Activated naive CD8-positive, alpha-beta T cell treated with anti-CD3 and anti-CD28 coated beads, Interleukin-2, amount 50 U/mL, for 24 hours (primary cell): ENCODE results near the gene RSF1.

ENCODE experiments used
- ATAC-seq: fragments of 150-1000 bp; cut with Tn5 transposase; one replicate; pipeline ENCODE4 v1.10.0; 2021
- DNase-seq: peaks from one replicate; pipeline ENCODE4 v3.0.0; 2021
- H3K27ac Mint-ChIP-seq: one replicate; pipeline ENCODE4 v1.8.0; 2021; ENCODE audit warnings: mild to moderate bottlenecking, mixed read lengths
- H3K27me3 Mint-ChIP-seq: one replicate; pipeline ENCODE4 v1.8.0; 2021; ENCODE audit warnings: mixed read lengths
- H3K36me3 Mint-ChIP-seq: one replicate; pipeline ENCODE4 v1.8.0; 2021; ENCODE audit warnings: low read depth, mixed read lengths
- H3K4me1 Mint-ChIP-seq: one replicate; pipeline ENCODE4 v1.8.0; 2021; ENCODE audit warnings: mixed read lengths
- H3K4me3 Mint-ChIP-seq: one replicate; pipeline ENCODE4 v1.8.0; 2021; ENCODE audit warnings: mild to moderate bottlenecking, moderate library complexity, mixed read lengths
- H3K9me3 Mint-ChIP-seq: one replicate; pipeline ENCODE4 v1.8.0; 2021; ENCODE audit warnings: mixed read lengths

RSF1 gene

DNA sequence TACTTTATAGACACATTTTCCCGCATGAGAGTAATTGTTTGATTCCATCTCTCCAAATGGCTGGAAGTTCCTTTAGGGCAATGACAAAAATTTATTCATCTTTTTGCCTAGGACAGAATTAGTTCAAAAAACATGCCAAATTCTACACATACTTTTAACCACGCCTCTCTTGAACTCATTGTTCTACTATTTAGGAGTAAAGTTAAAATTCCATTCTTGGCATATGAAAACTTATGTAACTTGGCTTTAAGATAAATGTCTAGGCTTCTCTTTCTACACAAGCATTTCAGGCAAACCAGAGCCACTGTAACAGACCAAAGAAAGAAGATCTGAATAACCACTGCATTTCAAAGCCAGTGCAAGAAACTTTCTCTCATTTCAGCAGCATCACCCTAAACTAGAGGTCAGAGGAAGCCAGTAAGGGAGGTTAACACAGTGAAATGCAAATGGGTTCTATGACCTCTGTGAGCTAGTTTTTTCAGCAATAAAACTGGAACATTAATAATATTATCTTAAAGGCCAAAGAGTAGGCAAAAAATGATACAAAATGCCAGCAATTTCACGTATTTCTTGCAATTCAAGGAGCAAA is 73.0 kb downstream of the RSF1 start:
- no peaks in the 10 kb centered on the region for H3K9me3 Mint-ChIP-seq
- no peak overlapping the region for H3K27ac Mint-ChIP-seq

DNA sequence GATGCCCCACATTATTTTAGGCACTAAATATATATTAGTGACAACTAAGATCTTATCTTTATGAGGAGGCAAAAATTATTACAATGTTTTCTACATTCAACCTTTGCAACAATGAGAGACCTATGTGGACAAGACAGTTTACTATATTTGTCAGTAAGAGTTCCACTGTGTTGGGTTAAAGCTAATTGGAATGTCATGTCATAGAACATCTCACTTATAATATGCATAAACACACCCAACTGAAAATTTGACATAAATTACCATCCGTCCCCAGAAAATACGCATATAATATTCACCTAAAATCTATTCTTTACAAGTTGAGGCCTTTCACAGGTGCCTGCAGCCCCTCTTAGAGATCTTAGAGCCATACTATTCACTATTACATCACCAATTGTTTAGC is 84.0 kb downstream of the RSF1 start:
- ATAC-seq, result no peak
- Mint-ChIP-seq H3K4me1 (no peaks in the 10 kb centered on the region), H3K9me3 (peaks cover 7% of the 10 kb centered on the region), H3K36me3 (peaks cover 51% of the 10 kb centered on the region), H3K27ac (no peak overlapping the region), H3K27me3 (no peaks in the 10 kb centered on the region), H3K4me3 (no peak overlapping the region)
- DNase-seq, result no peak

More for the DNA sequence above, 73.0 kb downstream of the RSF1 start:
- ATAC-seq, result no peak
- Mint-ChIP-seq H3K27me3 (no peaks in the 10 kb centered on the region), H3K4me3 (no peak overlapping the region), H3K4me1 (no peaks in the 10 kb centered on the region), H3K36me3 (peaks cover 10% of the 10 kb centered on the region)
- no peak for DNase-seq

DNA sequence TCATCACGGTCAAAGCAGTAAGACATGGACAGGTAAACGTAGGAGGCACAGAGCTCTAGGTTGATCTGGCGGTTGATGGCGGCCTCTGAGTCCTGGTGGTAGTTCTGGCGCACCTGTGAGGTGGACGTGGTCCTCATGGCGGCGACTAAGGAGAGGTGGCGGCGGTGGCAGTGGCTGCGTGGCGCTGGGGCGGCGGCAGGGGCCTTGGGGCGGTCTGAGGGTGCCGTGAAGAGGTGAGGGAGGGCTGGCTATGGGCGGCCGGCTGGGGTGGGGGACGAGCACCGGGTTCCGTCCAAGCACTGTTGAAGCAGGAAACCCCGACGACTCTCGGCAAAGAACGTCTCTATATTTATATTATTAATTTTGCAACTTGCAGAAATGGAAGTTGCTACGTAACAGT is 85.6 kb downstream of the RSF1 start:
- no peaks in the 10 kb centered on the region for H3K4me1 Mint-ChIP-seq
- H3K36me3 Mint-ChIP-seq, result peaks cover 54% of the 10 kb centered on the region
- H3K27me3 Mint-ChIP-seq, result no peaks in the 10 kb centered on the region
- ATAC-seq (no peak), DNase-seq (no peak)
- no peak overlapping the region for H3K4me3 Mint-ChIP-seq
- peaks cover 18% of the 10 kb centered on the region for H3K9me3 Mint-ChIP-seq
- H3K27ac Mint-ChIP-seq, result no peak overlapping the region

DNA sequence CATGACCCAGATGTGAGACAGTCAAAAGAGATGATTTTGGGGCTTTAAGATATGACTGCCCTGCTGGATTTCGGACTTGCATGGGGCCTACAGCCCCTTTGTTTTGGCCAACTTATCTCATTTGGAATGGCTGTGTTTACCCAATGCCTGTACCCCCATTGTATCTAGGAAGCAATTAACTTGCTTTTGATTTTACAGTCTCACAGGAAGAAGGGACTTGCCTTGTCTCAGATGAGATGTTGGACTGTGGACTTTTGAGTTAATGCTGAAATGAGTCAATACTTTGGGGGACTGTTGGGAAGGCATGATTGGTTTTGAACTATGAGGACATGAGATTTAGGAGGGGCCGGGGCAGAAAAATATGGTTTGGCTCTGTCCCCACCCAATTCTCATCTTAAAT is 88.4 kb downstream of the RSF1 start:
- Mint-ChIP-seq H3K27me3 (no peaks in the 10 kb centered on the region), H3K4me3 (no peak overlapping the region), H3K36me3 (peaks cover 44% of the 10 kb centered on the region), H3K9me3 (peaks cover 18% of the 10 kb centered on the region), H3K4me1 (peaks cover under 1% of the 10 kb centered on the region), H3K27ac (no peak overlapping the region)
- no peak for ATAC-seq
- DNase-seq, result no peak

DNA sequence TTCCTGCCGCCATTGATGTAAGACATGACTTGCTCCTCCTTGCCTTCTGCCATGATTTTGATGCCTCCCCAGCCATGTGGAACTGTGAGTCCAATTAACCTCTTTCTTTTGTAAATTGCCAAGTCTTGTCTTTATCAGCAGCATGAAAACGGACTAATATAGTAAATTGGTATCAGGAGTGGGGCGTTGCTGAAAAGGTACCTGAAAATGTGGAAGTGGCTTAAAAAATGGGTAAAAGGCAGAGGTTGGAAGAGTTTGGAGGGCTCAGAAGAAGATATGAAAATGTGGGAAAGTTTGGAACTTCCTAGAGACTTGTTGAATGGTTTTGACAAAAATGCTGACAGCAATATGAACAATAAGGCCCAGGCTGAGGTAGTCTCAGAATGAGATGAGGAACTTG is 89.7 kb downstream of the RSF1 start:
- peaks cover 18% of the 10 kb centered on the region for H3K9me3 Mint-ChIP-seq
- H3K4me3 Mint-ChIP-seq, result no peak overlapping the region
- DNase-seq (no peak), ATAC-seq (no peak)
- H3K36me3 Mint-ChIP-seq, result peaks cover 34% of the 10 kb centered on the region
- peaks cover 6% of the 10 kb centered on the region for H3K4me1 Mint-ChIP-seq
- H3K27ac Mint-ChIP-seq, result no peak overlapping the region
- no peaks in the 10 kb centered on the region for H3K27me3 Mint-ChIP-seq

DNA sequence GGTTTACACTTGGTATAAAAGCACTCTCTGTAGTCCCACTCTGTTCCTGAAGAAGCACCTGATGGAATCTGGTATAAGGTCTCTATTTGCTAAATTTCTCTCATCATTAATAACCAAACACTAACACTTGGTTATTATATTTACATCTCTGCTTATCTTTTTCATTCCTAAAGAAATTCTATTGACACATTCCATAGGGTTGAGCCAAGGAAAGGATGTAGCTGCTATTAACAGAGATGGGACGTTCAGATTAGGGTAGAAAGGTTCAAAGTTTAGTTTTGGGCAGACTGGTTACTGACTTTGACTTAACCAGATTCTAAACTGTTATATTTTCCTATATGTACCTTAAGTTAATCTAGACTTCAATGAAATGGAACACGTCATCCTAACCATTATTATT is 91.5 kb downstream of the RSF1 start:
- DNase-seq (no peak), ATAC-seq (no peak)
- Mint-ChIP-seq H3K27ac (no peak overlapping the region), H3K4me3 (no peak overlapping the region), H3K27me3 (no peaks in the 10 kb centered on the region), H3K4me1 (peaks cover 6% of the 10 kb centered on the region), H3K9me3 (peaks cover 18% of the 10 kb centered on the region), H3K36me3 (peaks cover 30% of the 10 kb centered on the region)

DNA sequence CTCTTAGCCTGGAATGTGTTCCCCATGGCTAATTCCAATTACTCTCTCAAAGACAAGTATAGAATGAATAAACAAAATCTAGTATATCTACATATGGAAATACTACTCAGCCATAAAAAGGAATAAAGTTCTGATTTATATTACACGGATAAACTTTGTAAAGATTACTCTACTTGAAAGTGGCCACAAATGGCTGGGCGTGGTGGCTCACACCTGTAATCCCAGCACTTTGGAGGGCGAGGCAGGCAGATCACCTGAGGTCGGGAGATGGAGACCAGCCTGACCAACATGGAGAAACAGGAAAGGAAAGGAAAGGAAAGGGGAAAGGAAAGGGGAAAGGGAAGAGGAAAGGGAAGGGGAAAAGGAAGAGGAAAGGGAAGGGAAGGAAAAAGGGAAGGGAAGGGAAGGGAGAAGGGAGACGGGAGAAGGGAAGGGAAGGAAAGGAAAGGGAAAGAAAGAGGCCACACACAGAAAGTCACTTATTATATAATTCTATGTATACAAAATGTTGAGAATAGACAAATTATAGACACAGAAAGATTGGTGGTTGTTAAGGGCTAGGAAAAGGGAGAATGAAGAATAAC is 92.2 kb downstream of the RSF1 start:
- Mint-ChIP-seq H3K36me3 (peaks cover 34% of the 10 kb centered on the region), H3K4me3 (no peak overlapping the region), H3K27me3 (no peaks in the 10 kb centered on the region)

DNA sequence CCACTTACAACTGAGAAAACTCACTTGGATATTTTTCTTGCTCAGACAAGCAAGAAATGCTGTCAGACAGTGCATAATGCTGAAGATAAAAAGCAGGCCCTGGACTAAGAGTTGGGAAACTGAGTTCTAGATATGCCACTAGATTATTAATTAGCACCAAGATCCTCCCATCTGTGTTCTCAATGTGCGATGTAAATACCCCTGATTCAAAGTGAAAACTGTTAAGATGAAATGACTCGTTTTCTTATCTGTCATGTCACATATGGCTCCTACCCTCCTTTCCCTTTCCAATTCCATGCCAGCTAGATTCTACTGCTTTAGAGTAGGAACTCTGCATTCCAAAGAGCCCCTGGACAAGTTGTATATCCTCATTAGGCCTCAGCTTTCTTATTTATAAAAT is 94.0 kb downstream of the RSF1 start:
- Mint-ChIP-seq H3K4me3 (no peak overlapping the region), H3K9me3 (peaks cover 11% of the 10 kb centered on the region), H3K27me3 (no peaks in the 10 kb centered on the region), H3K27ac (no peak overlapping the region), H3K36me3 (peaks cover 26% of the 10 kb centered on the region), H3K4me1 (peaks cover 6% of the 10 kb centered on the region)
- ATAC-seq (no peak), DNase-seq (no peak)

More for the DNA sequence above, 92.2 kb downstream of the RSF1 start:
- DNase-seq (no peak), ATAC-seq (no peak)
- Mint-ChIP-seq H3K27ac (no peak overlapping the region), H3K9me3 (peaks cover 18% of the 10 kb centered on the region), H3K4me1 (peaks cover 6% of the 10 kb centered on the region)

DNA sequence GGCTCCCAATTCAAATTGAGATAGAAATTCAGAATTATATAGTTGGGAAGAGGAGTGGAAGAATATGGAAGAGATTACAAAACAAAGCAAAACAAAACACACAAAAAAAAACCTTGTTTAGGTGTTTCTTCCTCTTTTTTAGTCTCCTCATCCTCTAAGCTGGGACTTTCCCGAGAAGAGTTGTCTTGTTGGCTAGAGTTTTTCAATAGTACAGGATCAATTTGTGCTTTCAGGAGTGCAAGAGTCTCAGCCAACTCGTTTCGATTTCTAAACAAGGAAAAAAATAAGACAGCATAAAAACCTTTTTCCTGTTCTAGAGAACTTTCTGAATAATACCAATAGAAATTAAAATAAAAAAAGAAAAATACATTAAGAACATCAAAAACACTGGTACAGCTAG is 95.1 kb downstream of the RSF1 start:
- H3K36me3 Mint-ChIP-seq, result peaks cover 18% of the 10 kb centered on the region
- ATAC-seq (no peak), DNase-seq (no peak)
- H3K27me3 Mint-ChIP-seq, result no peaks in the 10 kb centered on the region
- peaks cover 3% of the 10 kb centered on the region for H3K9me3 Mint-ChIP-seq
- H3K4me3 Mint-ChIP-seq, result no peak overlapping the region
- no peak overlapping the region for H3K27ac Mint-ChIP-seq
- peaks cover 6% of the 10 kb centered on the region for H3K4me1 Mint-ChIP-seq

DNA sequence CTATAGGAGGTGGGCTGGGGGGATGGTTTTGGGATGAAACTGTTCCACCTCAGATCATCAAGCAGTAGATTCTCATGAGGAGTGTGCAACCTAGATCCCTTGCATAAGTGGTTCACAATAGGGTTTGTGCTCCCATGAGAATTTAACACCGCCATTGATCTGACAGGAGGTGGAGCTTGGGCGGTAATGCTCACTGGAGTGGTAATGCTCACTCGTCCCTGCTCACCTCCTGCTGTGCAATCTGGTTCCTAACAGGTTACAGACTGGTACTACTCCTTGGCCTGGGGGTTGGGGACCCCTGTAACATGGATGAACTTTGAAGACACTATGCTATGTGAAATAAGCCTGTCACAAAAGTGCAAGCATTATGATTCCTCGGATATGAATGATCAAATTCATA is 95.9 kb downstream of the RSF1 start:
- Mint-ChIP-seq H3K36me3 (peaks cover 17% of the 10 kb centered on the region), H3K27ac (no peak overlapping the region), H3K4me1 (peaks cover 6% of the 10 kb centered on the region), H3K9me3 (no peaks in the 10 kb centered on the region), H3K4me3 (no peak overlapping the region), H3K27me3 (no peaks in the 10 kb centered on the region)
- DNase-seq (no peak), ATAC-seq (no peak)

DNA sequence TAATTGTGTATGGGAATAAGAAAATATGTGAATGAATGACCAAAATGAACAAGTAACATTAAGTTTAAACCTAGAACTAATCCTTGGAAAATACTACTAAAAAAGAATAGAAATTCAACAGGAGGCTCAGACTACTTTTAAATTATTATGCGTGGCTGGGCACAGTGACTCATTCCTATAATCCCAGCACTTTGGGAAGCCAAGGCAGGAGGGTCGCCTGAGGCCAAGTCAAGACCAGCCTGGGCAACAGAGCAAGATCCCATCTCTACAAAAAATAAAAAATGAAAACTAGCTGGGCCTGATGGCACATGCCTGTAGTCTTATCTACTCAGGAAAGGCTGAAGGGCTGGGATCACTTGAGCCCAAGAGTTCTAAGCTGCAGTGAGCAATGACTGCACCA is 97.5 kb downstream of the RSF1 start:
- DNase-seq (no peak), ATAC-seq (no peak)
- Mint-ChIP-seq H3K9me3 (no peaks in the 10 kb centered on the region), H3K4me1 (peaks cover 6% of the 10 kb centered on the region), H3K36me3 (peaks cover 26% of the 10 kb centered on the region), H3K27me3 (no peaks in the 10 kb centered on the region), H3K27ac (no peak overlapping the region), H3K4me3 (no peak overlapping the region)

DNA sequence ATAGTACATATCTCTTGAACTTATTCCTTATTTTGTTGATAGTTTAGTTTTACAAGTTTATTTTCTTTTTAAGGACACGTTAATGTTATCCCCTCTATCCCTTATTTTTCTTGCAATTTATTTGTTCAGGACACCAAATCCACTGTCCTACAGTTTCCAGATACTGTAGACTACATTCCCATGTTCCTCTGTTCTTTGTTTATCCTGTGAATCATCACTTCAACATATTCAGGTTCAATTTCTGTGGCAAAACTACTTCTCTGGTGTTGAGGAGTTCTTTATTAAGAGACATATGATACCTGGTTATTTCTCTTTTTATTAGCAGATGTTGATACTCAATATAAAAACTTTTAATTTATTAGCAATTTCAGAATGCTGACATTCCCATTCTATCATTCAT is 110.2 kb downstream of the RSF1 start:
- ATAC-seq (no peak), DNase-seq (no peak)
- H3K4me1 Mint-ChIP-seq, result peaks cover 33% of the 10 kb centered on the region
- H3K4me3 Mint-ChIP-seq, result no peak overlapping the region
- peaks cover 18% of the 10 kb centered on the region for H3K36me3 Mint-ChIP-seq
- H3K27me3 Mint-ChIP-seq, result no peaks in the 10 kb centered on the region
- H3K27ac Mint-ChIP-seq, result no peak overlapping the region
- H3K9me3 Mint-ChIP-seq, result no peaks in the 10 kb centered on the region

DNA sequence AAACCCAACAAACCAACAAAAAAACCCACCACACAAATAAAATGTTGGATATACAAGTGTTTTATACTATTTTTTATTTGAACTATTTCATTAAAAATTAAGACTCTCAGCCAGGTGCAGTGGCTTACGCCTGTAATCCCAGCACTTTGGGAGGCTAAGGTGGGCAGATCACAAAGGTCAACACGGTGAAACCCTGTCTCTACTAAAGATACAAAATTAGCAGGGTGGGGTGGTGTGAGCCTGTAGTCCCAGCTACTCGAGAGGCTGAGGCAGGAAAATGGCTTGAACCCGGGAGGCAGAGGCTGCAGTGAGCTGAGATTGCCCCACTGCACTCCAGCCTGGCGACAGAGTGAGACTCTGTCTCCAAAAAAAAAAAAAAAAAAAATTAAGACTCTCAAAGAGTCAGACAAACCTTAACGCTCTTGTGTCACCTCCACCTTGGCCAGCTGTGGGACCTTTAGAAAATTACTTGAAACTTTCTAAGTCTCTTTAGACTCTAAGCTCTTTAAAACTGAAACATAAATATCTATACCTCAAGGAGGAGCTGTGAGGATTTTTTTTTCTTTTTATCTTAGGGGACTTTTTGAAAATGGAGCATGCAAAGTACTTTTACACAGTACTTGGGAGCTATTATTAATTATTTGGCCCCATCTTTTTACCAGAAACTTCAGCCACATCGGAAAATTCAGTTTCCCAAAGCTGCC is 114.5 kb downstream of the RSF1 start:
- H3K9me3 Mint-ChIP-seq, result no peaks in the 10 kb centered on the region

DNA sequence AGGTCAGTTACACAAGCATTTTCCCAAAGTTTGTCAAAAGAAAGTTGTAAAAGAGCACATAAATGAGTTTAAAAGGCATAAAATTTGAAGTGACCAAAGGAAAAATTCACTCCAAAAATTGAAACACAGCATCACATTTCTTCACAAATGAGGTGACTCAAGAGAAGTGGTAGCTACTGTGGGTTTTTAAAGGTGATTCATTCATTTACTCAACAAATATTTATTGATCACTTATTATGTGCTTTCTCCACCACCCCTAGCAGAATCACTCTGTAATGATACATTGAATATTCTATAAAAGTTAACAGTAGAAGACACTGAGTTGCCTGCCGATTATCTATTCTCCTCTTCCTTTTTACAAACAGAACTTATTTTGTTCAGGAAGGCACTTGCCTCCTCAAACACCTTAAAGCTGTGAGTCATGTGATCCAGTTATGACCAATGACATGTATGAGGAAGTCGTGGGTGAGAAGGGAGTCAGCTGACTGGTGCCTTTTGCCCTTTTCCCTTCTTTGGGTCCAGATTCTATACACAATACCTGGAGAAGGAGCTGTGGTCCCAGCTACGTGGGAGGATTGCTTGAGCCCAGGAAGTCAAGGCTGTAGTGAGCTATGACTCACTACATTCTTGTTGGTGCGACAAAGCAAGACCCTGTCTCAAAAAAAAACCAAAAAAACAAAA is 115.2 kb downstream of the RSF1 start:
- H3K27me3 Mint-ChIP-seq, result no peaks in the 10 kb centered on the region
- H3K27ac Mint-ChIP-seq, result peak overlapping the region; percentile 51
- peak; percentile 16 for DNase-seq

More for the DNA sequence above, 114.5 kb downstream of the RSF1 start:
- Mint-ChIP-seq H3K4me1 (peaks cover 38% of the 10 kb centered on the region), H3K4me3 (no peak overlapping the region), H3K27me3 (no peaks in the 10 kb centered on the region), H3K36me3 (peaks cover 16% of the 10 kb centered on the region), H3K27ac (no peak overlapping the region)
- ATAC-seq (no peak), DNase-seq (no peak)

DNA sequence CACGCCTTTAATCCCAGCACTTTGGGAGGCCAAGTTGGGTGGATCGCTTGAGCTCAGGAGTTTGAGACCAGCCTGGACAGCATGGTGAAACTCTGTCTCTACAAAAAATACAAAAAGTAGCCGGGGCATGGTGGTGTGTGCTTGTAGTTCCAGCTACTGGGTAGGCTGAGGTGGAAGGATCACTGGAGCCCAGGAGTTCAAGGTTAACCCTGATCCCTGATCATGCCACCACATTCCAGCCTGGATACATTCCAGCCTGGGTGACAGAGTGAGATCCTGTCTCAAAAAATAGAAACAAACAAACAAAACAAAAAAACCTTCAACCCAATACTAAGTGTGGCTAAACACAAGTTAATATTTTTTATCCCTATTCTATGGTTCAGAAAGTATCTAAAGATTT is 116.5 kb downstream of the RSF1 start:
- DNase-seq, result no peak
- ATAC-seq, result no peak

More for the DNA sequence above, 115.2 kb downstream of the RSF1 start:
- no peaks in the 10 kb centered on the region for H3K9me3 Mint-ChIP-seq
- H3K4me1 Mint-ChIP-seq, result peaks cover 37% of the 10 kb centered on the region
- peak; percentile 80 for ATAC-seq
- peaks cover 19% of the 10 kb centered on the region for H3K36me3 Mint-ChIP-seq
- H3K4me3 Mint-ChIP-seq, result no peak overlapping the region

More for the DNA sequence above, 116.5 kb downstream of the RSF1 start:
- Mint-ChIP-seq H3K27me3 (no peaks in the 10 kb centered on the region), H3K27ac (no peak overlapping the region), H3K9me3 (no peaks in the 10 kb centered on the region), H3K4me1 (peaks cover 30% of the 10 kb centered on the region), H3K36me3 (peaks cover 19% of the 10 kb centered on the region), H3K4me3 (no peak overlapping the region)
